ENCODE measurements around the gene GAS7. TPM values are rescaled to one million over a fixed set of nuclear protein-coding genes. Genes with fewer than 3 reads are reported as not detected.

The GAS7 gene
- total and polyA plus RNA-seq, 7 donors = 1.4 to 16.9 (median 7.0) TPM

DNA sequence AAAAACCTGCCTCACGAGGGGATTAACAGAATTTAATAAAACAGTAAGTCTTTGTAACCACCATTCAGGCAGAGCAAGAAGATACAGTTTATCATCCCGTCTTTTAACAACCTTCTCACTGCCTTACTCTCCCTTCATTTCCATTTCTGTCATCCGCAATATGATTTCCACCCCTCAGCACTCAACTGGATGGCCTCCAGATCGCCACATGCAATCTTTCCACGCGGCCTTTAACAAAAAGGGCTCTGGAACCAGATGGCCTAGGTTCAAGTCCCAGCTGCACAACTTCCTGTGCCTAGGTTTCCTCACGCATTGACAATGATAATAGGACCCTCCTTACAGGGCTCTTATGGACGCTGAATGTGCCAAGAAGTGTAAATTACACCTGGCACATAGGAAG, 103.6 kb downstream of the GAS7 start:
- Histone ChIP-seq H3K4me3 (no peak overlapping the region), H3K4me1 (no peaks in the 10 kb centered on the region), H3K27me3 (ENCODE audit: insufficient read depth in 3 of 3, low read length in 2 of 3) (no peaks in the 10 kb centered on the region), H3K36me3 (ENCODE audit: insufficient read depth in 1 of 2, low read depth in 1 of 2) (no peaks in the 10 kb centered on the region), H3K27ac (no peak overlapping the region), H3K9me3 (no peaks in the 10 kb centered on the region)
- ATAC-seq = no peak
- DNase-seq = peak in 1 of 2 donors; percentile 54
- WGBS, 3 donors = 40 to 53% (median 52%) methylated on average over 8 of the region's 8 CpGs
- intact Hi-C loops (cut with DNase I) = no loop called here
- TF ChIP-seq, protein P1, sequence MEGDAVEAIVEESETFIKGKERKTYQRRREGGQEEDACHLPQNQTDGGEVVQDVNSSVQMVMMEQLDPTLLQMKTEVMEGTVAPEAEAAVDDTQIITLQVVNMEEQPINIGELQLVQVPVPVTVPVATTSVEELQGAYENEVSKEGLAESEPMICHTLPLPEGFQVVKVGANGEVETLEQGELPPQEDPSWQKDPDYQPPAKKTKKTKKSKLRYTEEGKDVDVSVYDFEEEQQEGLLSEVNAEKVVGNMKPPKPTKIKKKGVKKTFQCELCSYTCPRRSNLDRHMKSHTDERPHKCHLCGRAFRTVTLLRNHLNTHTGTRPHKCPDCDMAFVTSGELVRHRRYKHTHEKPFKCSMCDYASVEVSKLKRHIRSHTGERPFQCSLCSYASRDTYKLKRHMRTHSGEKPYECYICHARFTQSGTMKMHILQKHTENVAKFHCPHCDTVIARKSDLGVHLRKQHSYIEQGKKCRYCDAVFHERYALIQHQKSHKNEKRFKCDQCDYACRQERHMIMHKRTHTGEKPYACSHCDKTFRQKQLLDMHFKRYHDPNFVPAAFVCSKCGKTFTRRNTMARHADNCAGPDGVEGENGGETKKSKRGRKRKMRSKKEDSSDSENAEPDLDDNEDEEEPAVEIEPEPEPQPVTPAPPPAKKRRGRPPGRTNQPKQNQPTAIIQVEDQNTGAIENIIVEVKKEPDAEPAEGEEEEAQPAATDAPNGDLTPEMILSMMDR (IDR thresholded peaks at IDR 0.05) = no peak

DNA sequence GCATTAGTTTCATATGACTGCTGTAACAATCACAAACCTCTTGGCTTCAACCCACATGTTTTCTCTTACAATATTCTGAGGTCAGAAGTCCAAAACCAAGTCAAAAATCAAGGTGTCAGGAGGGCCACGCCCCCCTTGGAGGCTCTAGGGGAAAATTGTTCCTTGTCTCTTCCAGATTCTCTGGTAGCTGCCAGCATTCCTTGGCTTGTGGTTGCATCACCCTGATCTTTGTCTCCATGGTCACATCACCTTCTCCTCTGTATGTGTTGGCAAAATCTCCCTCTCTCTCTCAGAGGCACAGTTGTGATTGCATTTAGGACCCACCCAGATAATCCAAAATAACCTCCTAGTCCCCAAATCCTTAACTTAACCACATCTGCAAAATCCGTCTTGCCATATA, 105.8 kb downstream of the GAS7 start:
- H3K27ac ChIP-seq = no peak overlapping the region
- TF ChIP-seq, protein P1 (IDR thresholded peaks at IDR 0.05) = no peak
- H3K36me3 ChIP-seq (ENCODE audit: insufficient read depth in 1 of 2, low read depth in 1 of 2) = no peaks in the 10 kb centered on the region
- H3K4me3 ChIP-seq = no peak overlapping the region
- WGBS, 3 donors = 90 to 94% (median 90%) methylated on average over 2 of the region's 2 CpGs
- H3K4me1 ChIP-seq = no peaks in the 10 kb centered on the region
- intact Hi-C loops (cut with DNase I) = no loop called here
- no peak for ATAC-seq
- H3K27me3 ChIP-seq (ENCODE audit: insufficient read depth in 3 of 3, low read length in 2 of 3) = no peaks in the 10 kb centered on the region
- H3K9me3 ChIP-seq = no peaks in the 10 kb centered on the region
- no peak for DNase-seq

DNA sequence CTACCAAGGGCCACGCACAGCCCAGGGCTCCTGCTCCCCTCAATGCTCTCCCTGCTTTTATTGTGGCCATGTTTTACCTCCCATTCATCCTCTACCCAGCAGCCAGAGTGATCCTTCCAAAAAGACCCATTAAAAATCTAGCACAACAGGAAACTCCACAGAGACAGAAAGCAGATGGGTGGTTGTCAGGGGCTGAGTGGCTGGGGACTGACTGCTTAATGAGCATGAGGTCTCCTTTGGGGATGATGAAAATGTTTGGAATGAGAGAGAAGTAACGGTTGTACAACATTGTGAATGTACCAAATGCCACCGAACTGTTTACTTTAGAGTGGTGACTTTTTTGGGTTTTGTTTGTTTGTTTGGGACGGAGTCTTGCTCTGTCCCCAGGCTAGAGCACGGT, 107.4 kb downstream of the GAS7 start:
- DNase-seq (no peak), ATAC-seq (no peak)
- H3K4me3 ChIP-seq = no peak overlapping the region
- no peaks in the 10 kb centered on the region for H3K4me1 ChIP-seq
- TF ChIP-seq, protein P1 (IDR thresholded peaks at IDR 0.05) = no peak
- 60 to 76% (median 63%) methylated on average over 5 of the region's 5 CpGs for WGBS, 3 donors
- H3K9me3 ChIP-seq = no peaks in the 10 kb centered on the region
- H3K36me3 ChIP-seq (ENCODE audit: insufficient read depth in 1 of 2, low read depth in 1 of 2) = no peaks in the 10 kb centered on the region
- no peaks in the 10 kb centered on the region for H3K27me3 ChIP-seq (ENCODE audit: insufficient read depth in 3 of 3, low read length in 2 of 3)
- intact Hi-C loops (cut with DNase I) = no loop called here
- H3K27ac ChIP-seq = no peak overlapping the region

DNA sequence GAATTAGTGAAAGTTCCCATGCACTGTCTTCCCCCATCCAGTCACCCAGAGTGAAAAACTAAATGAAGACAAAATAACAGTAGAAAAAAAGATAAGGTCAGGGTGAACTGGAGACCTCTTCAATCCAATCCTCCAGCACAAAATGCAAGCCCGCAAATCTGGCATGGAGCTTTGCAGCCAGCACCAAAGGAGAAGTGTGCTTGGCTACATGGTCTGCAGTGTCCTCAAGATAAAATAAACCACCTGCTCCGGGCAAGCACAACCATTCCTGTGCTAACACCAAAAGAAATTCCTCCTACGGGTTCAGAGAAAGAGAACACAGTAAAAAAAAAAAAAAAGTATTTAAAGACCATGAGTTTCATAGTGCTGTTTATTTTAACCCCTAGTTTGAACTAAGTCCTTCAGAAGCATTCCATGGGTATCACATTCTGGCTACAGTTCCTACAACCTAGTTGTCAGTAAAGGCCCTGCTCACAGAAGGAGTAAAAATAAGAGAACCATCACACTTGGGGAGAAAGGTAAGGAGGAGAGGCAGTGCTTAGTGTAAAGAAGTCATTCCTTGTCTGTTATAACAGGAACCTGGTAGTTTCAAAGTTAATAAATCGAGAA, 109.1 kb downstream of the GAS7 start:
- no peaks in the 10 kb centered on the region for H3K27me3 ChIP-seq (ENCODE audit: insufficient read depth in 3 of 3, low read length in 2 of 3)
- no peak overlapping the region for H3K27ac ChIP-seq
- 37 to 50% (median 46%) methylated on average over 4 of the region's 4 CpGs for WGBS, 3 donors
- TF ChIP-seq, protein P1 (IDR thresholded peaks at IDR 0.05) = no peak
- H3K4me1 ChIP-seq = no peaks in the 10 kb centered on the region
- no peaks in the 10 kb centered on the region for H3K9me3 ChIP-seq
- H3K36me3 ChIP-seq (ENCODE audit: insufficient read depth in 1 of 2, low read depth in 1 of 2) = no peaks in the 10 kb centered on the region
- DNase-seq = no peak
- ATAC-seq = no peak
- no peak overlapping the region for H3K4me3 ChIP-seq
- intact Hi-C loops (cut with DNase I) = no loop called here

DNA sequence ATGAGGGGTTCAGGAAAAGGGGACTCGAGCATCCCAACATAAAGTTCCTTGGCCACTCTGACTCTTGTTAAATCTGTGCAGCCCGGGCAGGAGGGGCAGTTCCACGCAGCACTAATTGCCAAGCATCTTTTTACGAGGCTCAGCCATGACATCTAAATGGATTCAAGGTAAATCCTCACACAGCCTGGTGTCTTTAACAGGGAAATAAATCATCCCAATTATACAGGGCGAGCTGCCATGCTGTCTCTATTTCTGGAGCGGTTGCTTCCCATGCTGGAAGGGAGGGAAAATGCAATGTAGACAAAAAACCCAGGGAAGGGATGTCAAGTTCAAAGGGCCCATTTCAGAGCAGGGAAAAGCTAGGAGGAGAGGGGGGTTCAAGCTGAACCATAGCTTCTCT, 110.0 kb downstream of the GAS7 start:
- no peak for ATAC-seq
- H3K4me3 ChIP-seq = no peak overlapping the region
- WGBS, 3 donors = 43 to 50% (median 44%) methylated on average over 6 of the region's 6 CpGs
- H3K27me3 ChIP-seq (ENCODE audit: insufficient read depth in 3 of 3, low read length in 2 of 3) = no peaks in the 10 kb centered on the region
- TF ChIP-seq, protein P1 (IDR thresholded peaks at IDR 0.05) = no peak
- no peaks in the 10 kb centered on the region for H3K4me1 ChIP-seq
- H3K36me3 ChIP-seq (ENCODE audit: insufficient read depth in 1 of 2, low read depth in 1 of 2) = no peaks in the 10 kb centered on the region
- intact Hi-C loops (cut with DNase I) = no loop called here
- H3K9me3 ChIP-seq = no peaks in the 10 kb centered on the region
- DNase-seq = no peak
- H3K27ac ChIP-seq = no peak overlapping the region

Data from psoas muscle (tissue), 8 donors.